ENCODE results near the gene PLD2.
"Not testable (repeated sequence)": the region's sequence is repeated elsewhere in the genome, so short reads cannot be mapped to it uniquely, and the experiment has no call there.

Gene PLD2

DNA sequence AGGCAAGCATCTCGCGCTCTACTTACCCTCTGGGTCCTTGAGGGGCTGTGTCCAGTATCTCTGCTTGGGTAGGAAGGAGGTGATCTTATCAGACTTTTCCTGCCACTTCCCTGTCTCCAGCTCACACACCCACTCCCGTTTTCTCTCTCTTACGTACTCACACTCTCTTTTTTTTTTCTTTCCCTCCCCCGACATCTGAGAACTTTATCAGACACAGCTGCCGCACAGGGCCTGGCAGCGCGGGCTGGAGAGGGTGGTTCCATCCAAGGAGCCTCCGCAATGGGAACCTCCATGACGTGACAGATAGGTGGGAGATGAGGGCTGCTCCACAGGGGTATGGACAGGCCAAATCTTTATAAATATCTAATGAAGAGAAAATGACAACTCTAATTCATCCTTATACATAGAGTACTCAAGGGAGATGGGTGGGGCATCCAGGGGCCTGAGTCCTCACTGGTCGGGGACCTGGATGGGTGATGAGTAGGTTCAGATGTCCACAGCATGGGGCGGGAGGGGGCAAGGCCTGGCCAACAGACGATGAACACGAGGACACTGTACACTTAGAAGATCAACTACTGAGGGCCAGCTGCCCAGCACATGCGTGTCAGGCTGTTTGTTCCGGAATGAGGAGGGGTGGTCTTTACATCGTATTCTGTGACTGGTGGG, 49.5 kb downstream of the PLD2 start:
- Histone ChIP-seq H3K4me3 (ENCODE audit: low read depth, low read length) (no peak overlapping the region), H3K27ac (no peak overlapping the region), H3K27me3 (replicated peaks) (no peaks in the 10 kb centered on the region), H3K36me3 (replicated peaks) (no peaks in the 10 kb centered on the region)
- in situ Hi-C loops (cut with HindIII; ENCODE audit: low pct_ligation_motif_present, low sequenced_read_pairs) = no loop called here
- no peak for DNase-seq
- TF ChIP-seq, protein P1, sequence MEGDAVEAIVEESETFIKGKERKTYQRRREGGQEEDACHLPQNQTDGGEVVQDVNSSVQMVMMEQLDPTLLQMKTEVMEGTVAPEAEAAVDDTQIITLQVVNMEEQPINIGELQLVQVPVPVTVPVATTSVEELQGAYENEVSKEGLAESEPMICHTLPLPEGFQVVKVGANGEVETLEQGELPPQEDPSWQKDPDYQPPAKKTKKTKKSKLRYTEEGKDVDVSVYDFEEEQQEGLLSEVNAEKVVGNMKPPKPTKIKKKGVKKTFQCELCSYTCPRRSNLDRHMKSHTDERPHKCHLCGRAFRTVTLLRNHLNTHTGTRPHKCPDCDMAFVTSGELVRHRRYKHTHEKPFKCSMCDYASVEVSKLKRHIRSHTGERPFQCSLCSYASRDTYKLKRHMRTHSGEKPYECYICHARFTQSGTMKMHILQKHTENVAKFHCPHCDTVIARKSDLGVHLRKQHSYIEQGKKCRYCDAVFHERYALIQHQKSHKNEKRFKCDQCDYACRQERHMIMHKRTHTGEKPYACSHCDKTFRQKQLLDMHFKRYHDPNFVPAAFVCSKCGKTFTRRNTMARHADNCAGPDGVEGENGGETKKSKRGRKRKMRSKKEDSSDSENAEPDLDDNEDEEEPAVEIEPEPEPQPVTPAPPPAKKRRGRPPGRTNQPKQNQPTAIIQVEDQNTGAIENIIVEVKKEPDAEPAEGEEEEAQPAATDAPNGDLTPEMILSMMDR (IDR thresholded peaks at IDR 0.05; ENCODE audit: low read depth, low read length, missing control alignments) = no peak

DNA sequence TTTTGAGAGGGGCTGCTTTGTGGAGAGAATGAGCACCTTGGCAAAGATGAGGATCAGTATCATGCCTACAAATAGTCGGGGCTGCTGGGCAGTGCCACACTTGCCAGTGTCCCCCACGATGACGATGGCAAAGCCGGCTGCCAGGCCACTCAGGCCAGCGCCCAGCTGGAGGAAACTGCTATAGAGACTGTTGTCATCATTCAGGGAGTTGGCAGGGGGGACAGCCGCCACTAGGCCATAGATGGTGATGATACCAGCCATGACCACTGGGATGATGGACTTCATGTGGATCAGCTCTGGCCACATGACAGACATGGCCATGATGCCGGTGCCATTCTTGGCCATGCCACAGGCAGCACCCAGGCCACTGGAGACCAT, 50.0 kb downstream of the PLD2 start:
- H3K36me3 ChIP-seq (replicated peaks) = no peaks in the 10 kb centered on the region
- no peaks in the 10 kb centered on the region for H3K27me3 ChIP-seq (replicated peaks)
- TF ChIP-seq, protein P1 (IDR thresholded peaks at IDR 0.05; ENCODE audit: low read depth, low read length, missing control alignments) = no peak
- H3K4me3 ChIP-seq (ENCODE audit: low read depth, low read length) = no peak overlapping the region
- DNase-seq = no peak
- in situ Hi-C loops (cut with HindIII; ENCODE audit: low pct_ligation_motif_present, low sequenced_read_pairs) = no loop called here
- H3K27ac ChIP-seq = no peak overlapping the region

GRCh38 chr17:4857347-4857746, 50.4 kb downstream of the PLD2 start:
- H3K36me3 ChIP-seq (replicated peaks); in situ Hi-C loops (cut with HindIII; ENCODE audit: low pct_ligation_motif_present, low sequenced_read_pairs); H3K27ac ChIP-seq; H3K27me3 ChIP-seq (replicated peaks); H3K4me3 ChIP-seq (ENCODE audit: low read depth, low read length); DNase-seq: not testable (repeated sequence)

DNA sequence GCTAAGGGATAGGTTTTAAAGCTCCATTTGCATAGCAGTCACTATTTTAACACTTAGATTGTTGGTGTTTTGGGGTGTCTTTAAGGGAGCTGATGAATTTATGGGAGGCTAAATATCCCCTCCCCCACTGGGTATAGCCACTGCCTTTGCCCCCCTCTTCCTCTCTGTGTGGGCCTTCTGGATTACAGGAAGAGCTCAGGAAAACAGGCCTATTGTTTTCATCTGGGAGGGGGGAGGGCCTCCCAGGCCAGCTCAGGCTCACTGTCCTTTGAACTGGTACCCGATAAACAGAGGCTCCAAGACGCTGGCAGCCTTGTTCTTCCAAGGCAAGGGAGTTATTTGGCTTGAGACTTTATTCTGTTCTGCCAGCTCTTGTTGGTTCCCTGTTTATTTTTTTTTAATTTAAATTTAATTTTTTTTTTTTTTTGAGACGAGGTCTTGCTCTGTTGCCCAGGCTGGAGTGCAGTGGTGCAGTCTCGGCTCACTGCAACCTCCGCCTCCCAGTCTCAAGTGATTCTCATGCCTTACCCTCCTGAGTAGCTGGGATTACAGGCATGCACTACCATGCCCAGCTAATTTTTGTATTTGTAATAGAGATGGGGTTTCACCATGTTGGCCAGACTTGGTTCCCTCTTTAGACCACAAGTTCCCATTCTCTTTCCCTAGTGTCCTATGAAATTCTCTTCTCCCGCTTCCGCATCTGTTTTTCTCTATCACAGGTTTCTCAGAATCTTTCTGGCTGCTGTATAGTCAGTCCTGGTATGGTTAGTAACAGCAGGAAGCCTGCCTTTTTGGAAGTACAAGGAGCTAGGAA, 51.3 kb downstream of the PLD2 start:
- in situ Hi-C loops (cut with HindIII; ENCODE audit: low pct_ligation_motif_present, low sequenced_read_pairs) = no loop called here
- TF ChIP-seq, protein P1 (IDR thresholded peaks at IDR 0.05; ENCODE audit: low read depth, low read length, missing control alignments) = no peak
- Histone ChIP-seq H3K4me3 (ENCODE audit: low read depth, low read length) (no peak overlapping the region), H3K27me3 (replicated peaks) (no peaks in the 10 kb centered on the region), H3K27ac (no peak overlapping the region), H3K36me3 (replicated peaks) (no peaks in the 10 kb centered on the region)
- no peak for DNase-seq

GRCh38 chr17:4858882-4859260, 51.9 kb downstream of the PLD2 start:
- Histone ChIP-seq H3K27ac (no peak overlapping the region), H3K36me3 (replicated peaks) (no peaks in the 10 kb centered on the region), H3K27me3 (replicated peaks) (no peaks in the 10 kb centered on the region), H3K4me3 (ENCODE audit: low read depth, low read length) (no peak overlapping the region)
- in situ Hi-C loops (cut with HindIII; ENCODE audit: low pct_ligation_motif_present, low sequenced_read_pairs) = no loop called here
- TF ChIP-seq, protein P1 (IDR thresholded peaks at IDR 0.05; ENCODE audit: low read depth, low read length, missing control alignments) = no peak
- no peak for DNase-seq

- H3K36me3 ChIP-seq (replicated peaks) = no peaks in the 10 kb centered on the region
- H3K4me3 ChIP-seq (ENCODE audit: low read depth, low read length) = no peak overlapping the region
- TF ChIP-seq, protein P1 (IDR thresholded peaks at IDR 0.05; ENCODE audit: low read depth, low read length, missing control alignments) = no peak
- H3K27ac ChIP-seq = no peak overlapping the region
- H3K27me3 ChIP-seq (replicated peaks) = no peaks in the 10 kb centered on the region
- in situ Hi-C loops (cut with HindIII; ENCODE audit: low pct_ligation_motif_present, low sequenced_read_pairs) = no loop called here
- DNase-seq = no peak
Measured at GRCh38 chr17:4859816-4860625, 53.1 kb downstream of the PLD2 start.
